Activated naive CD4-positive, alpha-beta T cell (primary cell): ENCODE data around the gene LZTS2.

ENCODE experiments used
- DNase-seq, 4 experiments: peaks; one replicate each; lab custom pipeline; 2025; lab: John Stamatoyannopoulos, UW

LZTS2 gene

GRCh38 chr10:100998183-100998990 is 1.2 kb upstream of the LZTS2 start:
- DNase-seq = peak in 3 of 4 experiments; percentile 32 to 58 (median 39)

GRCh38 chr10:100998991-100999741 is 442 bp upstream of the LZTS2 start:
- DNase-seq = peak; percentile 40 to 73 (median 56)

- DNase-seq = no peak
Observed at GRCh38 chr10:101000127-101000914, 713 bp downstream of the LZTS2 start.

GRCh38 chr10:101000915-101001658 is 1.5 kb downstream of the LZTS2 start:
- DNase-seq = no peak

GRCh38 chr10:101001659-101002035 is 2.0 kb downstream of the LZTS2 start:
- no peak for DNase-seq

GRCh38 chr10:101002456-101002855 is 2.8 kb downstream of the LZTS2 start:
- no peak for DNase-seq

- DNase-seq = no peak
Observed at GRCh38 chr10:101003639-101004206, 4.1 kb downstream of the LZTS2 start.

- no peak for DNase-seq
Observed at GRCh38 chr10:101005361-101005760, 5.8 kb downstream of the LZTS2 start.

GRCh38 chr10:101005869-101006567 is 6.4 kb downstream of the LZTS2 start:
- DNase-seq = no peak

- DNase-seq = no peak
Observed at GRCh38 chr10:101006593-101007098, 7.0 kb downstream of the LZTS2 start.

GRCh38 chr10:101007099-101007711 is 7.6 kb downstream of the LZTS2 start:
- DNase-seq = no peak

GRCh38 chr10:101007915-101008822 is 8.6 kb downstream of the LZTS2 start:
- DNase-seq = no peak

- DNase-seq = no peak
Observed at GRCh38 chr10:101008823-101009423, 9.3 kb downstream of the LZTS2 start.

GRCh38 chr10:101010329-101010728 is 10.7 kb downstream of the LZTS2 start:
- DNase-seq = no peak

- no peak for DNase-seq
Observed at GRCh38 chr10:101011517-101012423, 12.2 kb downstream of the LZTS2 start.

- DNase-seq = peak in 3 of 4 experiments; percentile 48 to 64 (median 48)
Observed at GRCh38 chr10:101012525-101013364, 13.1 kb downstream of the LZTS2 start.
